GM19193 (cell line): ENCODE data around the gene TENM4.

Experiments used
- POLR2A ChIP-seq: IDR thresholded peaks from 4 replicates; pipeline ENCODE4 v1.6.1; 2011; ENCODE audit not compliant: insufficient read depth, insufficient read length; ENCODE audit errors: extremely low read depth

Gene TENM4

GRCh38 chr11:79414041-79414440 lies 26.8 kb downstream of the TENM4 start:
- TF ChIP-seq POLR2A = no peak

GRCh38 chr11:79413268-79413667 lies 27.6 kb downstream of the TENM4 start:
- TF ChIP-seq POLR2A = no peak

GRCh38 chr11:79412761-79413160 lies 28.1 kb downstream of the TENM4 start:
- no peak for TF ChIP-seq POLR2A

- no peak for TF ChIP-seq POLR2A
Observed at GRCh38 chr11:79409330-79409729, 31.5 kb downstream of the TENM4 start.

- no peak for TF ChIP-seq POLR2A
Observed at GRCh38 chr11:79406376-79406775, 34.5 kb downstream of the TENM4 start.

- TF ChIP-seq POLR2A = no peak
Observed at GRCh38 chr11:79404806-79405205, 36.0 kb downstream of the TENM4 start.

- TF ChIP-seq POLR2A = no peak
Observed at GRCh38 chr11:79404325-79404724, 36.5 kb downstream of the TENM4 start.

- no peak for TF ChIP-seq POLR2A
Observed at GRCh38 chr11:79403839-79404238, 37.0 kb downstream of the TENM4 start.

GRCh38 chr11:79402912-79403311 lies 37.9 kb downstream of the TENM4 start:
- TF ChIP-seq POLR2A = no peak

- no peak for TF ChIP-seq POLR2A
Observed at GRCh38 chr11:79400717-79401330, 40.0 kb downstream of the TENM4 start.

GRCh38 chr11:79400206-79400605 lies 40.6 kb downstream of the TENM4 start:
- TF ChIP-seq POLR2A = no peak

GRCh38 chr11:79397252-79397651 lies 43.6 kb downstream of the TENM4 start:
- TF ChIP-seq POLR2A = no peak

- no peak for TF ChIP-seq POLR2A
Observed at GRCh38 chr11:79396674-79397073, 44.2 kb downstream of the TENM4 start.

GRCh38 chr11:79396001-79396400 lies 44.8 kb downstream of the TENM4 start:
- TF ChIP-seq POLR2A = no peak

- TF ChIP-seq POLR2A = no peak
Observed at GRCh38 chr11:79393362-79394043, 47.3 kb downstream of the TENM4 start.

GRCh38 chr11:79392161-79392560 lies 48.7 kb downstream of the TENM4 start:
- no peak for TF ChIP-seq POLR2A
